Measurements from ENCODE around the gene UROD.

Gene UROD

GRCh38 chr1:45008076-45008475 is 4.0 kb upstream of the UROD start:
- DNase-seq (ENCODE audit: extremely low read depth in 1 of 2, low read depth in 1 of 2) = no peak

GRCh38 chr1:45008516-45008915 is 3.5 kb upstream of the UROD start:
- no peak for DNase-seq (ENCODE audit: extremely low read depth in 1 of 2, low read depth in 1 of 2)

GRCh38 chr1:45009296-45009865 is 2.7 kb upstream of the UROD start:
- no peak for DNase-seq (ENCODE audit: extremely low read depth in 1 of 2, low read depth in 1 of 2)

- no peak for DNase-seq (ENCODE audit: extremely low read depth in 1 of 2, low read depth in 1 of 2)
These were observed 1.8 kb upstream of the UROD start for GRCh38 chr1:45009956-45010854.

GRCh38 chr1:45010855-45011811 is 921 bp upstream of the UROD start, which contains the start of gene HECTD3:
Gene HECTD3, minus strand, starts transcription at chr1:45011324. Its CDS starts 67 bp downstream, at chr1:45011257.
- DNase-seq (ENCODE audit: extremely low read depth in 1 of 2, low read depth in 1 of 2) = peak in 1 of 2 donors; percentile 52

- DNase-seq (ENCODE audit: extremely low read depth in 1 of 2, low read depth in 1 of 2) = no peak
These were observed 705 bp downstream of the UROD start for GRCh38 chr1:45012639-45013278.

- DNase-seq (ENCODE audit: extremely low read depth in 1 of 2, low read depth in 1 of 2) = no peak
These were observed 1.6 kb downstream of the UROD start for GRCh38 chr1:45013551-45014209.

- DNase-seq (ENCODE audit: extremely low read depth in 1 of 2, low read depth in 1 of 2) = peak; percentile 60 to 62
These were observed 2.4 kb downstream of the UROD start for GRCh38 chr1:45014321-45015028.

GRCh38 chr1:45015683-45016082 is 3.6 kb downstream of the UROD start:
- DNase-seq (ENCODE audit: extremely low read depth in 1 of 2, low read depth in 1 of 2) = no peak

- no peak for DNase-seq (ENCODE audit: extremely low read depth in 1 of 2, low read depth in 1 of 2)
These were observed 4.1 kb downstream of the UROD start for GRCh38 chr1:45016090-45016697.

- no peak for DNase-seq (ENCODE audit: extremely low read depth in 1 of 2, low read depth in 1 of 2)
These were observed 4.7 kb downstream of the UROD start for GRCh38 chr1:45016767-45017166.

- DNase-seq (ENCODE audit: extremely low read depth in 1 of 2, low read depth in 1 of 2) = peak in 1 of 2 donors; percentile 32
These were observed 6.7 kb downstream of the UROD start for GRCh38 chr1:45018599-45019230.

GRCh38 chr1:45023663-45024062 is 11.6 kb downstream of the UROD start:
- no peak for DNase-seq (ENCODE audit: extremely low read depth in 1 of 2, low read depth in 1 of 2)

- DNase-seq (ENCODE audit: extremely low read depth in 1 of 2, low read depth in 1 of 2) = no peak
These were observed 14.4 kb downstream of the UROD start for GRCh38 chr1:45026446-45026845.

GRCh38 chr1:45032837-45033236 is 20.8 kb downstream of the UROD start:
- DNase-seq (ENCODE audit: extremely low read depth in 1 of 2, low read depth in 1 of 2) = no peak

- DNase-seq (ENCODE audit: extremely low read depth in 1 of 2, low read depth in 1 of 2) = no peak
These were observed 21.3 kb downstream of the UROD start for GRCh38 chr1:45033356-45033755.

- DNase-seq (ENCODE audit: extremely low read depth in 1 of 2, low read depth in 1 of 2) = no peak
These were observed 23.7 kb downstream of the UROD start for GRCh38 chr1:45035631-45036301.

- no peak for DNase-seq (ENCODE audit: extremely low read depth in 1 of 2, low read depth in 1 of 2)
These were observed 25.4 kb downstream of the UROD start for GRCh38 chr1:45037456-45037855.
